ENCODE results near the gene KRTAP10-8.

GRCh38 chr21:44564886-44565598 is 46.8 kb upstream of the KRTAP10-8 start:
- no peak for TF ChIP-seq CTCF (IDR thresholded peaks at IDR 0.05)
- no peak for TF ChIP-seq POLR2A (IDR thresholded peaks at IDR 0.05)

All from prostate gland (tissue), 2 donors.